Activated naive CD4-positive, alpha-beta T cell (primary cell): ENCODE measurements around the gene MED17.
"Not testable (repeated sequence)": the region's sequence is repeated elsewhere in the genome, so short reads cannot be mapped to it uniquely, and the experiment has no call there.

ENCODE experiments used
- DNase-seq, 4 experiments: peaks; one replicate each; lab custom pipeline; 2025; lab: John Stamatoyannopoulos, UW

The MED17 gene

GRCh38 chr11:93784145-93784934 lies at the start of gene MED17:
MED17 (plus strand) TSS chr11:93784282; CDS start chr11:93784514, 232 bp downstream.
- peak; percentile 69 to 79 (median 76) for DNase-seq

GRCh38 chr11:93734427-93735222 lies 49.5 kb upstream of the MED17 start:
- DNase-seq = no peak

- DNase-seq = no peak
Observed at GRCh38 chr11:93735627-93736026, 48.5 kb upstream of the MED17 start.

GRCh38 chr11:93736129-93736528 lies 48.0 kb upstream of the MED17 start:
- no peak for DNase-seq

- DNase-seq = no peak
Observed at GRCh38 chr11:93737904-93738612, 46.0 kb upstream of the MED17 start.

GRCh38 chr11:93738647-93739081 lies 45.4 kb upstream of the MED17 start:
- DNase-seq = no peak

GRCh38 chr11:93740031-93740729 lies 43.9 kb upstream of the MED17 start:
- no peak for DNase-seq

- DNase-seq = peak; percentile 39 to 53 (median 48)
Observed at GRCh38 chr11:93740730-93741093, 43.4 kb upstream of the MED17 start.

- DNase-seq = peak; percentile 81 to 91 (median 89)
Observed at GRCh38 chr11:93741094-93741881, 42.8 kb upstream of the MED17 start, which contains the start of the genes C11orf54 and TAF1D. C11orf54 (plus strand) TSS chr11:93741672; CDS start chr11:93747394, 5,722 bp downstream. TAF1D (minus strand) TSS chr11:93741495; CDS start chr11:93739304, 2,191 bp downstream.

GRCh38 chr11:93741882-93742226 lies 42.2 kb upstream of the MED17 start:
- DNase-seq = no peak

GRCh38 chr11:93743291-93743690 lies 40.8 kb upstream of the MED17 start:
- DNase-seq = no peak

GRCh38 chr11:93744669-93745004 lies 39.4 kb upstream of the MED17 start:
- DNase-seq = no peak

GRCh38 chr11:93745005-93745755 lies 38.9 kb upstream of the MED17 start:
- not testable (repeated sequence) for DNase-seq

- DNase-seq = no peak
Observed at GRCh38 chr11:93746101-93746500, 38.0 kb upstream of the MED17 start.

GRCh38 chr11:93747122-93747521 lies 37.0 kb upstream of the MED17 start:
- no peak for DNase-seq

- no peak for DNase-seq
Observed at GRCh38 chr11:93751001-93751400, 33.1 kb upstream of the MED17 start.

- DNase-seq = no peak
Observed at GRCh38 chr11:93753241-93753640, 30.8 kb upstream of the MED17 start.

- DNase-seq = no peak
Observed at GRCh38 chr11:93756748-93757147, 27.3 kb upstream of the MED17 start.

- no peak for DNase-seq
Observed at GRCh38 chr11:93757301-93757700, 26.8 kb upstream of the MED17 start.
